Progenitor cell of endocrine pancreas (in vitro differentiated cells): ENCODE data around the gene FXYD1. TPM values are rescaled to one million over a fixed set of nuclear protein-coding genes. Genes with fewer than 3 reads are reported as not detected.

ENCODE experiments used
- DNase-seq: peaks from one replicate; pipeline ENCODE4 v3.0.0; 2021; ENCODE audit warnings: low spot score; ENCODE audit not compliant: unreplicated experiment
- H3K27ac Mint-ChIP-seq: 2 replicates; pipeline ENCODE4 v1.8.0; 2021; ENCODE audit warnings: mild to moderate bottlenecking, moderate library complexity, mixed read lengths
- H3K27me3 Mint-ChIP-seq: 2 replicates; pipeline ENCODE4 v1.8.0; 2021; ENCODE audit warnings: mixed read lengths
- H3K36me3 Mint-ChIP-seq: 2 replicates; pipeline ENCODE4 v1.8.0; 2022; ENCODE audit warnings: mixed read lengths; ENCODE audit not compliant: insufficient read depth
- H3K4me1 Mint-ChIP-seq: 2 replicates; pipeline ENCODE4 v1.8.0; 2021; ENCODE audit warnings: low read depth, mixed read lengths
- H3K4me3 Mint-ChIP-seq: 2 replicates; pipeline ENCODE4 v1.8.0; 2021; ENCODE audit warnings: low read depth, mild to moderate bottlenecking, moderate library complexity, mixed read lengths
- H3K9me3 Mint-ChIP-seq: 2 replicates; pipeline ENCODE4 v1.8.0; 2021; ENCODE audit warnings: low read depth, mixed read lengths
- total RNA-seq: library from RNA; stranded (reverse); gene quantifications from 2 replicates; pipeline ENCODE4 v1.2.1, GENCODE V29; 2021
- TF ChIP-seq, protein P1 (sequence below): fragments of 200-600 bp; sonication (generic); IDR thresholded peaks from one replicate; pipeline ENCODE4 v1.5.0; 2021; ENCODE audit warnings: antibody characterized with exemption, mild to moderate bottlenecking; ENCODE audit not compliant: unreplicated experiment

The FXYD1 gene
- total RNA-seq, 1 donor from 2014 or later = not detected

DNA sequence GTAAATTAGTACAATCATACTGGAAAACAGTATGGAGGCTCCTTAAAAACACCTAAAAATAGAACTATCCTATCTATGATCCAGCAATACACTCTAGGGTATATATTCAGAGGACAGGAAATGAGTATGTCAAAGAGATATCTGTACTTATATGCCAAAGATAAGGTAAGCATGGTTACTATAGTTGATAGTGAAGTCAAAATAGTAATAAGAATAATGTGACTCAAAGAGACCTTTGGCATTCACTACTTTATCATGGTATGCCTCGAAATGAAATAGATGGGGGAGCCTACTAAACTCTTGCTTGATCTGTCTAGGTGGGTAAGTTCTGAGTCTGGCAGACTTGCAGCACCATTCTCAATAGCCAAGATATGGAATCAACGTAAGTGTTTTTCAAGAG is 46.3 kb downstream of the FXYD1 start:
- Mint-ChIP-seq H3K27me3 (peaks cover 14% of the 10 kb centered on the region), H3K36me3 (no peaks in the 10 kb centered on the region), H3K4me1 (no peaks in the 10 kb centered on the region), H3K27ac (no peak overlapping the region), H3K9me3 (peaks cover 6% of the 10 kb centered on the region), H3K4me3 (no peak overlapping the region)
- TF ChIP-seq, protein P1, sequence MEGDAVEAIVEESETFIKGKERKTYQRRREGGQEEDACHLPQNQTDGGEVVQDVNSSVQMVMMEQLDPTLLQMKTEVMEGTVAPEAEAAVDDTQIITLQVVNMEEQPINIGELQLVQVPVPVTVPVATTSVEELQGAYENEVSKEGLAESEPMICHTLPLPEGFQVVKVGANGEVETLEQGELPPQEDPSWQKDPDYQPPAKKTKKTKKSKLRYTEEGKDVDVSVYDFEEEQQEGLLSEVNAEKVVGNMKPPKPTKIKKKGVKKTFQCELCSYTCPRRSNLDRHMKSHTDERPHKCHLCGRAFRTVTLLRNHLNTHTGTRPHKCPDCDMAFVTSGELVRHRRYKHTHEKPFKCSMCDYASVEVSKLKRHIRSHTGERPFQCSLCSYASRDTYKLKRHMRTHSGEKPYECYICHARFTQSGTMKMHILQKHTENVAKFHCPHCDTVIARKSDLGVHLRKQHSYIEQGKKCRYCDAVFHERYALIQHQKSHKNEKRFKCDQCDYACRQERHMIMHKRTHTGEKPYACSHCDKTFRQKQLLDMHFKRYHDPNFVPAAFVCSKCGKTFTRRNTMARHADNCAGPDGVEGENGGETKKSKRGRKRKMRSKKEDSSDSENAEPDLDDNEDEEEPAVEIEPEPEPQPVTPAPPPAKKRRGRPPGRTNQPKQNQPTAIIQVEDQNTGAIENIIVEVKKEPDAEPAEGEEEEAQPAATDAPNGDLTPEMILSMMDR = no peak
- DNase-seq = no peak

Other genes with a start within 250 kb of the FXYD1 start
- gene ZNF30, start 211.9 kb upstream of the FXYD1 start, total RNA-seq = 5.9 and 7.7 TPM in 2 replicates
- 14.4 TPM in 2 replicates for gene ZNF792, start 174.6 kb upstream of the FXYD1 start, total RNA-seq
- gene GRAMD1A, start 138.5 kb upstream of the FXYD1 start, total RNA-seq = 111 and 118 TPM in 2 replicates
- 1.7 and 1.8 TPM in 2 replicates for gene SCN1B, start 108.4 kb upstream of the FXYD1 start, total RNA-seq
- 70.5 and 71.5 TPM in 2 replicates for gene HPN, start 97.1 kb upstream of the FXYD1 start, total RNA-seq
- 14.2 and 17.3 TPM in 2 replicates for gene FXYD3, start 23.0 kb upstream of the FXYD1 start, total RNA-seq
- gene LGI4, start 3.8 kb upstream of the FXYD1 start, total RNA-seq = 0.20 TPM in 1 of 2 replicates, not detected in the other
- not detected in 2 replicates for gene FXYD7, start 4.4 kb downstream of the FXYD1 start, total RNA-seq
- gene FXYD5, start 15.9 kb downstream of the FXYD1 start, total RNA-seq = 0.62 and 1.2 TPM in 2 replicates
- not detected in 2 replicates for gene FAM187B, start 89.9 kb downstream of the FXYD1 start, total RNA-seq
- 123 and 132 TPM in 2 replicates for gene LSR, start 110.2 kb downstream of the FXYD1 start, total RNA-seq
- gene USF2, start 130.1 kb downstream of the FXYD1 start, total RNA-seq = 126 and 132 TPM in 2 replicates
- 0.64 and 1.1 TPM in 2 replicates for gene HAMP, start 143.7 kb downstream of the FXYD1 start, total RNA-seq
- 1.4 and 1.7 TPM in 2 replicates for gene MAG, start 153.3 kb downstream of the FXYD1 start, total RNA-seq
- 3.8 and 5.1 TPM in 2 replicates for gene CD22, start 190.4 kb downstream of the FXYD1 start, total RNA-seq
- 0.33 and 0.74 TPM in 2 replicates for gene FFAR1, start 209.1 kb downstream of the FXYD1 start, total RNA-seq
- gene FFAR3, start 219.6 kb downstream of the FXYD1 start, total RNA-seq = not detected in 2 replicates
- 0.16 TPM in 1 of 2 replicates, not detected in the other for gene GPR42, start 232.2 kb downstream of the FXYD1 start, total RNA-seq